Measurements from ENCODE around the gene MGAT5. TPM values are rescaled to one million over a fixed set of nuclear protein-coding genes. Genes with fewer than 3 reads are reported as not detected.

The MGAT5 gene
- total RNA-seq, 2 experiments from 2014 or later = 36.9 to 42.2 TPM

DNA sequence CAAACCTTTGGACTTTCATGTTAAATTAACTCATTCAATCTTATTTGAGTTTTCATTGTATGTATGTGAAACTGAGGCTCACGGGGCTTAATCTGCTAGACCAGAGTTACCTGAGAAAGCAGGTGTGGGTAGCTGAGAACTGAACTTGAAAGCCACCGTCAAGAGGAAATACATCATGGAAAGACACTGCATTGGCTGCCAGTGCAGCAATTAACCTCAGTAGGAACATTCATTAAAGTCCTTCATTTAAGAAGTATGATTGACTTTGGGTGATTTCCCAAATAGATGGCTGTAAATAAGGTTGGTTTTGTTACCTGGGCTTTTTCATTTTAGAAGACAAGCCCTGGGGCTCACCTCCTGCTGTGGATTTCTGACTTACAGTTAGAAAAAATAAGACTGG lies 36.5 kb upstream of the MGAT5 start:
- no peak for ATAC-seq
- Mint-ChIP-seq H3K27me3 (no peaks in the 10 kb centered on the region), H3K36me3 (ENCODE audit: low read depth) (peaks cover 7% of the 10 kb centered on the region), H3K9me3 (peaks cover 3% of the 10 kb centered on the region), H3K4me1 (ENCODE audit: low read depth) (peaks cover 68% of the 10 kb centered on the region), H3K27ac (peak overlapping the region; percentile 92), H3K4me3 (peak overlapping the region; percentile 46)
- DNase-seq = peak; percentile 28
- POLR2A ChIA-PET = interaction anchor here (0.7 to 3.8 kb wide), 8 partner anchors 10 to 99 kb away, joined by 3 to 28 read pairs (median 5); no protein-coding TSS in a partner anchor
- intact Hi-C loops (cut with micrococcal nuclease) = loop anchor here (5.0 kb wide), 3 partner anchors 35 to 65 kb away; partner anchors contain the start of gene MGAT5
- TF ChIP-seq, protein P1, sequence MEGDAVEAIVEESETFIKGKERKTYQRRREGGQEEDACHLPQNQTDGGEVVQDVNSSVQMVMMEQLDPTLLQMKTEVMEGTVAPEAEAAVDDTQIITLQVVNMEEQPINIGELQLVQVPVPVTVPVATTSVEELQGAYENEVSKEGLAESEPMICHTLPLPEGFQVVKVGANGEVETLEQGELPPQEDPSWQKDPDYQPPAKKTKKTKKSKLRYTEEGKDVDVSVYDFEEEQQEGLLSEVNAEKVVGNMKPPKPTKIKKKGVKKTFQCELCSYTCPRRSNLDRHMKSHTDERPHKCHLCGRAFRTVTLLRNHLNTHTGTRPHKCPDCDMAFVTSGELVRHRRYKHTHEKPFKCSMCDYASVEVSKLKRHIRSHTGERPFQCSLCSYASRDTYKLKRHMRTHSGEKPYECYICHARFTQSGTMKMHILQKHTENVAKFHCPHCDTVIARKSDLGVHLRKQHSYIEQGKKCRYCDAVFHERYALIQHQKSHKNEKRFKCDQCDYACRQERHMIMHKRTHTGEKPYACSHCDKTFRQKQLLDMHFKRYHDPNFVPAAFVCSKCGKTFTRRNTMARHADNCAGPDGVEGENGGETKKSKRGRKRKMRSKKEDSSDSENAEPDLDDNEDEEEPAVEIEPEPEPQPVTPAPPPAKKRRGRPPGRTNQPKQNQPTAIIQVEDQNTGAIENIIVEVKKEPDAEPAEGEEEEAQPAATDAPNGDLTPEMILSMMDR (IDR thresholded peaks at IDR 0.05) = no peak
- CTCF ChIA-PET = interaction anchor here (0.7 to 6.8 kb wide), 11 partner anchors 9 to 195 kb away, joined by 3 to 62 read pairs (median 7); no protein-coding TSS in a partner anchor

DNA sequence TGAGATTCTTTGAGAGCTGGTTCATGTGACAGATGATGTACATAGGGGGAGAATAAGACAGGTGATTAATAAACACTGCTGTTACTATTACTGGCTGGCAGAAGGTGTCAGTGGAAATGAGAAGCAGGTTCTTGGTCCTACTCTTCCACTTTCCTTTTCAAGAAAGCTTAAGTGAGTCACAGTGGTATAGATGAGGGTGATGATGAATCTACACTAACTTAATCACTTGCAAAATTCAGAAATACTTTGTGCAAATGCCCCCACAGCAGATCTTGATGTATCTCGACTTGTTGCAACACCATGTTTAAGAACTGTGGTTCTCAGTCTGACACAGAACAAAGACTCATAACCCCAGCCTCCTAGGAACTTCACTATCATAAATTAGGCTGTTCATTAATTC lies 35.9 kb upstream of the MGAT5 start:
- Mint-ChIP-seq H3K27ac (peak overlapping the region; percentile 92), H3K9me3 (peaks cover 3% of the 10 kb centered on the region), H3K4me1 (ENCODE audit: low read depth) (peaks cover 63% of the 10 kb centered on the region), H3K27me3 (no peaks in the 10 kb centered on the region), H3K36me3 (ENCODE audit: low read depth) (peaks cover 7% of the 10 kb centered on the region), H3K4me3 (peak overlapping the region; percentile 52)
- intact Hi-C loops (cut with micrococcal nuclease) = loop anchor here (5.0 kb wide), 3 partner anchors 34 to 64 kb away; partner anchors contain the start of gene MGAT5
- peak; percentile 89 for ATAC-seq
- ChIA-PET POLR2A (interaction anchor here (0.8 to 3.8 kb wide), 9 partner anchors 10 to 99 kb away, joined by 3 to 28 read pairs (median 5); no protein-coding TSS in a partner anchor), CTCF (interaction anchor here (0.7 to 6.8 kb wide), 11 partner anchors 8 to 194 kb away, joined by 3 to 62 read pairs (median 7); no protein-coding TSS in a partner anchor)
- peak; percentile 66 for DNase-seq
- TF ChIP-seq, protein P1 (IDR thresholded peaks at IDR 0.05) = no peak

DNA sequence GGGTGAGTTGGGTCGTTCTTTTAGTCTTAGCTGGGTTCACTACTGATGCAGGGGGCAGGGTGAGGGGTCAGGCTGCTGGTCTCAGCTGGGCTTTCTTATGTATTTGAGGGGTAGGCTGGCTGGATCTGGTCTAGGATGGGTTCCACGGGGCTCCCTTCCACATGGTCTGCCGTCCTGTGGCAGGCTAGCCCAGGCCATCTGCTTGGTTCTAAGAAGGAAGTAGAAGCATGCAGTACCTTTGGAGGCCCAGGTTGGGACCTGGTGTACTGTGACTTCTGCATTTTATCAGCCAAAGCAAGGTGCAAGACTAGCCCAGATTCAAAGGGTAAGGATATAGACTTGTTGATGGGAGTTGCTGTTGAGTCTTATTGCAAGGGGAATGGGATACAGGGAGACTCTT lies 35.5 kb upstream of the MGAT5 start:
- H3K4me1 Mint-ChIP-seq (ENCODE audit: low read depth) = peaks cover 65% of the 10 kb centered on the region
- peaks cover 7% of the 10 kb centered on the region for H3K36me3 Mint-ChIP-seq (ENCODE audit: low read depth)

DNA sequence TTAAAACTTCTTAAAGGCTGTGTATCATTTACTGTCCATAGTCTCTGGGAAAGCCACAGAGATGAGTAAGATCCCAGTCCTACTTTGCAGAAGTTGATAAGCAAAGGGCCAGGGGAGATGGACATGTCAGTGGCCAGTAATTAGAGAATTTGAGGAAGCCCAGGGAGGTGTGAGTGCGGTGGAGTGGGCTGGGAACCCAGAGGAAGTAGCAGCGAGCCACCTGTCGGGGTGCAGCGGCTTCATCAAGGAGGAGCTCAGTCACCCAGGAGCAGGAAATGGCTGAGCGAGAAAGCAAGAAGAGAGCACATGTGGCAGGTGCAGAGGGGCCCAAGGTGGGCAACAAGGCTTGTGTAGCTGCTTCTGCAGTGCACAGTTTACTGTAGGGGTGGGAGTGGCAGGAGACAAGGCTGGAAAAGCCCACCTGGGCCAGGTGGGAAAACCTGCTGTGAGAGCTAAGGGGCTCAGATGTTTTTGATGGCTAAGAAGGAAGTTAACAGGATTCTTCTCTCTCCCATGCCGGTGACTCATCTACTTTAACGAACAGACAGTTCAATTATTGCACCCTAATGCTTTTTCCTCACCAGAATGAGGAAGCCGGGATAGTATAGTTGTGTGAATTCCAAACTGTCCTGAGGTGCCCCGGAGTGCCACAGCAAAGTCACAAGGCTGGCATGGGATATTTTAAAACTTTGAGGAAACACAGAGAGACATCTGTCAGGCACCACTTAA lies 34.8 kb upstream of the MGAT5 start:
- TF ChIP-seq, protein P1 (IDR thresholded peaks at IDR 0.05) = no peak
- no peaks in the 10 kb centered on the region for H3K27me3 Mint-ChIP-seq
- POLR2A ChIA-PET = interaction anchor here (0.7 to 3.6 kb wide), 8 partner anchors 9 to 98 kb away, joined by 3 to 28 read pairs (median 4); no protein-coding TSS in a partner anchor
- CTCF ChIA-PET = interaction anchor here (1.1 to 6.8 kb wide), 8 partner anchors 9 to 193 kb away, joined by 4 to 62 read pairs (median 19); no protein-coding TSS in a partner anchor
- H3K27ac Mint-ChIP-seq = peak overlapping the region; percentile 92
- ATAC-seq (no peak), DNase-seq (peak; percentile 63)
- H3K4me3 Mint-ChIP-seq = peak overlapping the region; percentile 52
- peaks cover 71% of the 10 kb centered on the region for H3K4me1 Mint-ChIP-seq (ENCODE audit: low read depth)
- H3K36me3 Mint-ChIP-seq (ENCODE audit: low read depth) = peaks cover 7% of the 10 kb centered on the region
- intact Hi-C loops (cut with micrococcal nuclease) = loop anchor here (5.0 kb wide), 3 partner anchors 33 to 63 kb away; partner anchors contain the start of gene MGAT5
- peaks cover 3% of the 10 kb centered on the region for H3K9me3 Mint-ChIP-seq

More for the DNA sequence above, 35.5 kb upstream of the MGAT5 start:
- ChIA-PET POLR2A (interaction anchor here (0.9 to 3.8 kb wide), 9 partner anchors 9 to 100 kb away, joined by 3 to 28 read pairs (median 5); no protein-coding TSS in a partner anchor), CTCF (interaction anchor here (1.1 to 6.8 kb wide), 10 partner anchors 8 to 194 kb away, joined by 4 to 62 read pairs (median 9); no protein-coding TSS in a partner anchor)
- Mint-ChIP-seq H3K9me3 (peaks cover 3% of the 10 kb centered on the region), H3K4me3 (peak overlapping the region; percentile 52), H3K27ac (peak overlapping the region; percentile 92), H3K27me3 (no peaks in the 10 kb centered on the region)
- ATAC-seq = peak; percentile 3
- peak; percentile 30 for DNase-seq
- TF ChIP-seq, protein P1 (IDR thresholded peaks at IDR 0.05) = peak; percentile 15
- intact Hi-C loops (cut with micrococcal nuclease) = loop anchor here (5.0 kb wide), 3 partner anchors 34 to 64 kb away; partner anchors contain the start of gene MGAT5
